Panc1 (cell line): ENCODE results near the gene AMTN.

Source experiments
- POLR2AphosphoS5 ChIP-seq: IDR thresholded peaks from 2 replicates; pipeline ENCODE4 v1.6.1; 2012; ENCODE audit warnings: mild to moderate bottlenecking, low read depth, low read length, moderate library complexity
- SIN3A ChIP-seq: IDR thresholded peaks from 2 replicates; pipeline ENCODE4 v1.6.1; 2012; ENCODE audit warnings: low read depth, mild to moderate bottlenecking, low read length, moderate library complexity, borderline replicate concordance; ENCODE audit not compliant: insufficient read depth
- TF ChIP-seq, protein P1 (sequence below): fragments of 450-650 bp; IDR thresholded peaks from 2 replicates; pipeline ENCODE4 v1.5.1; 2017; ENCODE audit warnings: mild to moderate bottlenecking
- TF ChIP-seq, protein P2 (sequence below), 2 experiments: IDR thresholded peaks; 2 replicates each; pipeline ENCODE4 v1.6.1; 2011 to 2012; ENCODE audit warnings: low read depth in 2 of 2, control low read depth in 1 of 2, low read length in 1 of 2, mild to moderate bottlenecking in 1 of 2, moderate library complexity in 1 of 2; ENCODE audit not compliant: insufficient read depth in 1 of 2

DNA sequence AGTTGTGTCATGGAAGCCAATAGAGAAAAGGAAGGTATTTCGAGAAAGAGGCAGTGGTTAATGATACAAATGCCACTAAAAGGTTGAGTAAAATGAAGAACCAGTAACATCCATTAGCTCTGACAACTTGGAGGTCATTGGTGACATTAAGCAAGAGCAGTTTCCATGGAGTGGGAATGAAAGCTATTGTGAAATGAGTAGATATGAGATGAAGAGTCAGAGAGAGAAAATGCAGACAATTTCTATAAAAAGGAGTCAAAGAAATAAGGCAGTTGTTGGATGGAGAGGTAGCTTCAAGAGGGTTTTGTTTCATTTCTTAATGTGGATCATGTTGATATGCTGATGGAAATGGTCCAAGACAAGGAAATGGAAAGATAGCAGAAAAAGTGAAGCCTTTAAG is 9.6 kb upstream of the AMTN start:
- TF ChIP-seq, protein P1, sequence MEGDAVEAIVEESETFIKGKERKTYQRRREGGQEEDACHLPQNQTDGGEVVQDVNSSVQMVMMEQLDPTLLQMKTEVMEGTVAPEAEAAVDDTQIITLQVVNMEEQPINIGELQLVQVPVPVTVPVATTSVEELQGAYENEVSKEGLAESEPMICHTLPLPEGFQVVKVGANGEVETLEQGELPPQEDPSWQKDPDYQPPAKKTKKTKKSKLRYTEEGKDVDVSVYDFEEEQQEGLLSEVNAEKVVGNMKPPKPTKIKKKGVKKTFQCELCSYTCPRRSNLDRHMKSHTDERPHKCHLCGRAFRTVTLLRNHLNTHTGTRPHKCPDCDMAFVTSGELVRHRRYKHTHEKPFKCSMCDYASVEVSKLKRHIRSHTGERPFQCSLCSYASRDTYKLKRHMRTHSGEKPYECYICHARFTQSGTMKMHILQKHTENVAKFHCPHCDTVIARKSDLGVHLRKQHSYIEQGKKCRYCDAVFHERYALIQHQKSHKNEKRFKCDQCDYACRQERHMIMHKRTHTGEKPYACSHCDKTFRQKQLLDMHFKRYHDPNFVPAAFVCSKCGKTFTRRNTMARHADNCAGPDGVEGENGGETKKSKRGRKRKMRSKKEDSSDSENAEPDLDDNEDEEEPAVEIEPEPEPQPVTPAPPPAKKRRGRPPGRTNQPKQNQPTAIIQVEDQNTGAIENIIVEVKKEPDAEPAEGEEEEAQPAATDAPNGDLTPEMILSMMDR, result no peak
- TF ChIP-seq POLR2AphosphoS5, result no peak
- no peak for TF ChIP-seq SIN3A
- TF ChIP-seq, protein P2, sequence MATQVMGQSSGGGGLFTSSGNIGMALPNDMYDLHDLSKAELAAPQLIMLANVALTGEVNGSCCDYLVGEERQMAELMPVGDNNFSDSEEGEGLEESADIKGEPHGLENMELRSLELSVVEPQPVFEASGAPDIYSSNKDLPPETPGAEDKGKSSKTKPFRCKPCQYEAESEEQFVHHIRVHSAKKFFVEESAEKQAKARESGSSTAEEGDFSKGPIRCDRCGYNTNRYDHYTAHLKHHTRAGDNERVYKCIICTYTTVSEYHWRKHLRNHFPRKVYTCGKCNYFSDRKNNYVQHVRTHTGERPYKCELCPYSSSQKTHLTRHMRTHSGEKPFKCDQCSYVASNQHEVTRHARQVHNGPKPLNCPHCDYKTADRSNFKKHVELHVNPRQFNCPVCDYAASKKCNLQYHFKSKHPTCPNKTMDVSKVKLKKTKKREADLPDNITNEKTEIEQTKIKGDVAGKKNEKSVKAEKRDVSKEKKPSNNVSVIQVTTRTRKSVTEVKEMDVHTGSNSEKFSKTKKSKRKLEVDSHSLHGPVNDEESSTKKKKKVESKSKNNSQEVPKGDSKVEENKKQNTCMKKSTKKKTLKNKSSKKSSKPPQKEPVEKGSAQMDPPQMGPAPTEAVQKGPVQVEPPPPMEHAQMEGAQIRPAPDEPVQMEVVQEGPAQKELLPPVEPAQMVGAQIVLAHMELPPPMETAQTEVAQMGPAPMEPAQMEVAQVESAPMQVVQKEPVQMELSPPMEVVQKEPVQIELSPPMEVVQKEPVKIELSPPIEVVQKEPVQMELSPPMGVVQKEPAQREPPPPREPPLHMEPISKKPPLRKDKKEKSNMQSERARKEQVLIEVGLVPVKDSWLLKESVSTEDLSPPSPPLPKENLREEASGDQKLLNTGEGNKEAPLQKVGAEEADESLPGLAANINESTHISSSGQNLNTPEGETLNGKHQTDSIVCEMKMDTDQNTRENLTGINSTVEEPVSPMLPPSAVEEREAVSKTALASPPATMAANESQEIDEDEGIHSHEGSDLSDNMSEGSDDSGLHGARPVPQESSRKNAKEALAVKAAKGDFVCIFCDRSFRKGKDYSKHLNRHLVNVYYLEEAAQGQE (IDR thresholded peaks at IDR 0.05; ENCODE audit: insufficient read depth in 1 of 2, low read depth in 2 of 2, low read length in 1 of 2), result no peak
